ENCODE results near the gene SNCAIP.

DNA sequence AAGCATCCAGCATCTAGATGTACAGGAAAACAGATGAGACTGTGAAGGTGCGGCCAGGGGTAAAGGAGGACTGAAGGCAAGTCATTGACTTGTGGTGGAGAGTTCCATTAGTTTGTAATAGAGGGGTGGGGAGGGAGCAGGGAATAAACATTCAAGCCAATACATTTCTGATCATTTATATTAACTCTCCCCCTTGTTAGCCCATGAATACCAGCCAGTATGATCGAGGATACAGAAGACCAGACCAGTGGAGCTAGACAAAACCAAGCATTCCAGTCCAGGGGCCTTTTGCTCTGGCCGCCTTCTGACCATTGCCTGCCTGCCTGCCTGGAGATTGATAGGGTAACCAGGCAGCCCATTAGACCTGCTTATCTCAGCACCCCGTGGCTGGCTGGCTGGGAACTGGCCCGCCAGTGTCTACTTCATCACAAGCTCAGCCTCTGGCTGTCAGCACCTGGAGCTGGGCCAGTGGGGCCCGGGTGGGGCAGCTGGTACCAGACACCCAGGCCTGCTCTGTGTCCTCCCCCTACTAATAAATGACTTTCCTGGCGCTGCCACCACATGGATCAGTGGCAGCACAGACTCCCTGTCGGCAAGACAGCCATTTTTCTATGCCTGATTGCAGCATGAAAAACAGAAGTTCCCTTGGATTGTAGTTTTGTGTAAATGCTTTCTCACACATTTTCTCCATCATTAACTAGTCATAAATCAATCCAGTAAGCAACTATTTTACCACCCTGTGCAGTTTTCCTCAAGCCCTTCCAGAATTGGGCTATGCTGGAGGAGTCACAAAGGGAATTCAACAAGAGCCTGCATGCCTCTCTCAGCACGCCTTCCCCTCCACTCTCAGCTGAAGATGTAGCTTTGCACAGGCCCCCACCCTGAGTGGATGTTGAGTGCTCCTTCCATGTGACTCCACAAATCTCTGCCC is 181.3 kb downstream of the SNCAIP start:
- TF ChIP-seq, protein P1, sequence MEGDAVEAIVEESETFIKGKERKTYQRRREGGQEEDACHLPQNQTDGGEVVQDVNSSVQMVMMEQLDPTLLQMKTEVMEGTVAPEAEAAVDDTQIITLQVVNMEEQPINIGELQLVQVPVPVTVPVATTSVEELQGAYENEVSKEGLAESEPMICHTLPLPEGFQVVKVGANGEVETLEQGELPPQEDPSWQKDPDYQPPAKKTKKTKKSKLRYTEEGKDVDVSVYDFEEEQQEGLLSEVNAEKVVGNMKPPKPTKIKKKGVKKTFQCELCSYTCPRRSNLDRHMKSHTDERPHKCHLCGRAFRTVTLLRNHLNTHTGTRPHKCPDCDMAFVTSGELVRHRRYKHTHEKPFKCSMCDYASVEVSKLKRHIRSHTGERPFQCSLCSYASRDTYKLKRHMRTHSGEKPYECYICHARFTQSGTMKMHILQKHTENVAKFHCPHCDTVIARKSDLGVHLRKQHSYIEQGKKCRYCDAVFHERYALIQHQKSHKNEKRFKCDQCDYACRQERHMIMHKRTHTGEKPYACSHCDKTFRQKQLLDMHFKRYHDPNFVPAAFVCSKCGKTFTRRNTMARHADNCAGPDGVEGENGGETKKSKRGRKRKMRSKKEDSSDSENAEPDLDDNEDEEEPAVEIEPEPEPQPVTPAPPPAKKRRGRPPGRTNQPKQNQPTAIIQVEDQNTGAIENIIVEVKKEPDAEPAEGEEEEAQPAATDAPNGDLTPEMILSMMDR (IDR thresholded peaks at IDR 0.05) = no peak
- TF ChIP-seq POLR2A (IDR thresholded peaks at IDR 0.05) = no peak
